Ishikawa (cell line): ENCODE data around the gene ADK.

Experiments used
- TAF1 ChIP-seq: IDR thresholded peaks from 2 replicates; pipeline ENCODE4 v1.6.1; 2012; ENCODE audit warnings: low read depth, mild to moderate bottlenecking
- ZBTB7A ChIP-seq: IDR thresholded peaks from 2 replicates; pipeline ENCODE4 v1.6.1; 2012; ENCODE audit warnings: low read depth
- TF ChIP-seq, protein P1 (sequence below): IDR thresholded peaks from 2 replicates; pipeline ENCODE4 v1.6.1; 2012; ENCODE audit warnings: low read depth, mild to moderate bottlenecking

DNA sequence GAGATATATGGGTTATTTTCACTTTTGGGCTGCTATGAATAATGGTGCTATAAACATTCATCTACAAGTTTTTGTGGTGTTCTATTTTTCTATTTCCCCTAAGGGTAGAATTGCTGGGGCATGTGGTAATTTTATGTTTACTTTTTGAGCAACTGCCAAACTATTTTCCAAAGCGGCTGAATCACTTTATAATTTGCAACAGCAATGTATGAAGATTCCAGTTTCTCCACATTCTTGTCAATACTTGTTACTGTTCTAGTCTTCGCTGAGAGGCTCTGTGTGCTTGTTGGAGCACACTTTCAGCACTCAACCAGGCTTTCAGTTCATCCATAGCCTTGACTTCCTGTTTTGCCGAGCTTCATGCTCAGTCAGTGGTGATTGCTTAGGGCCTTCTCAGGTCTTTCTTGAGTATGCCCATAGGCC is 39.0 kb downstream of the ADK start:
- TF ChIP-seq TAF1 (no peak), ZBTB7A (no peak)
- TF ChIP-seq, protein P1, sequence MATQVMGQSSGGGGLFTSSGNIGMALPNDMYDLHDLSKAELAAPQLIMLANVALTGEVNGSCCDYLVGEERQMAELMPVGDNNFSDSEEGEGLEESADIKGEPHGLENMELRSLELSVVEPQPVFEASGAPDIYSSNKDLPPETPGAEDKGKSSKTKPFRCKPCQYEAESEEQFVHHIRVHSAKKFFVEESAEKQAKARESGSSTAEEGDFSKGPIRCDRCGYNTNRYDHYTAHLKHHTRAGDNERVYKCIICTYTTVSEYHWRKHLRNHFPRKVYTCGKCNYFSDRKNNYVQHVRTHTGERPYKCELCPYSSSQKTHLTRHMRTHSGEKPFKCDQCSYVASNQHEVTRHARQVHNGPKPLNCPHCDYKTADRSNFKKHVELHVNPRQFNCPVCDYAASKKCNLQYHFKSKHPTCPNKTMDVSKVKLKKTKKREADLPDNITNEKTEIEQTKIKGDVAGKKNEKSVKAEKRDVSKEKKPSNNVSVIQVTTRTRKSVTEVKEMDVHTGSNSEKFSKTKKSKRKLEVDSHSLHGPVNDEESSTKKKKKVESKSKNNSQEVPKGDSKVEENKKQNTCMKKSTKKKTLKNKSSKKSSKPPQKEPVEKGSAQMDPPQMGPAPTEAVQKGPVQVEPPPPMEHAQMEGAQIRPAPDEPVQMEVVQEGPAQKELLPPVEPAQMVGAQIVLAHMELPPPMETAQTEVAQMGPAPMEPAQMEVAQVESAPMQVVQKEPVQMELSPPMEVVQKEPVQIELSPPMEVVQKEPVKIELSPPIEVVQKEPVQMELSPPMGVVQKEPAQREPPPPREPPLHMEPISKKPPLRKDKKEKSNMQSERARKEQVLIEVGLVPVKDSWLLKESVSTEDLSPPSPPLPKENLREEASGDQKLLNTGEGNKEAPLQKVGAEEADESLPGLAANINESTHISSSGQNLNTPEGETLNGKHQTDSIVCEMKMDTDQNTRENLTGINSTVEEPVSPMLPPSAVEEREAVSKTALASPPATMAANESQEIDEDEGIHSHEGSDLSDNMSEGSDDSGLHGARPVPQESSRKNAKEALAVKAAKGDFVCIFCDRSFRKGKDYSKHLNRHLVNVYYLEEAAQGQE: no peak
